ENCODE data around the gene DNAJB2.

DNAJB2 gene

DNA sequence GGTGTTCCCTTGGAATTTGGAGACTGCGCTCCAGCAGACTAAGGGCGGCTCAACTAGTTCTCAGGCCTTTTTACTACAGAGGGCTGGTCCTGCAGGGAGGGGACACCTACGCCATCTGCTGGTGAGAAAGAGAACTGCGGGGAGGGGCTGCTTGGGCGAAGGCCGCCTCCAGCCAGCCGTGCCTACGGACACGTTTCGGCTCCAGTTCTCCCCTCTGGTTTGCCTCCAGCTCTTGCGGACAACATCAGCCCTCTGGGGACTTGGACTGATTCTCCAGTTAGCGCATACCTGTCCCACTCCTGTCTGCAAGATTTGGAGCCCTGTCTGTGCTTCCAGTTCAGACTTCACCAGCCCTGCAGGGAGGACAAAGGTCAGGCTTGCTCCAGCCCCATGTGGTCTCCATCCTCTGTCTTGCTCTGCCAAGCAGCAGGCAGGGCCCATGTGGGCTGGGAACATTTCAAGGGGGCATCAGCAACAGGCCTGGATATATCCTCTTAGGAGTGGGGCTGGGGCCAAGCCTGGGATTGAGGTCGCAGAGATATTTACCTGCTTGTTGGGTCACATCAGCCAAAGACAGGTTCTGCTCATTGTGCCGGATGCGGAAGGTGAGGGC is 19.7 kb downstream of the DNAJB2 start:
- Histone ChIP-seq H3K79me2 (ENCODE audit: insufficient read depth, low read length) (no peaks in the 10 kb centered on the region), H3K4me3 (ENCODE audit: low read length, poor library complexity, severe bottlenecking) (peak overlapping the region; percentile 31), H3K27me3 (ENCODE audit: insufficient read depth, low read length, poor library complexity, severe bottlenecking) (peaks cover 12% of the 10 kb centered on the region), H3K4me2 (ENCODE audit: low read depth, low read length, poor library complexity, severe bottlenecking) (peak overlapping the region; percentile 43), H3K4me1 (ENCODE audit: insufficient read depth, low read length, poor library complexity, severe bottlenecking) (peaks cover 10% of the 10 kb centered on the region), H3F3A (ENCODE audit: low read depth) (no peaks in the 10 kb centered on the region), H2AFZ (ENCODE audit: low read length) (peak overlapping the region; percentile 38; the same call in 1 of the 2 replicates), H3K36me3 (ENCODE audit: insufficient read depth, low read length) (no peaks in the 10 kb centered on the region), H4K20me1 (ENCODE audit: insufficient read depth, low read length, poor library complexity, severe bottlenecking) (no peaks in the 10 kb centered on the region), H3K9ac (ENCODE audit: low read depth, low read length, poor library complexity, severe bottlenecking) (no peak overlapping the region), H3K9me2 (replicated peaks; ENCODE audit: low read depth, low read length) (no peaks in the 10 kb centered on the region), H3K9me3 (ENCODE audit: insufficient read depth, low read depth, low read length) (no peaks in the 10 kb centered on the region)
- TF ChIP-seq, protein P1, sequence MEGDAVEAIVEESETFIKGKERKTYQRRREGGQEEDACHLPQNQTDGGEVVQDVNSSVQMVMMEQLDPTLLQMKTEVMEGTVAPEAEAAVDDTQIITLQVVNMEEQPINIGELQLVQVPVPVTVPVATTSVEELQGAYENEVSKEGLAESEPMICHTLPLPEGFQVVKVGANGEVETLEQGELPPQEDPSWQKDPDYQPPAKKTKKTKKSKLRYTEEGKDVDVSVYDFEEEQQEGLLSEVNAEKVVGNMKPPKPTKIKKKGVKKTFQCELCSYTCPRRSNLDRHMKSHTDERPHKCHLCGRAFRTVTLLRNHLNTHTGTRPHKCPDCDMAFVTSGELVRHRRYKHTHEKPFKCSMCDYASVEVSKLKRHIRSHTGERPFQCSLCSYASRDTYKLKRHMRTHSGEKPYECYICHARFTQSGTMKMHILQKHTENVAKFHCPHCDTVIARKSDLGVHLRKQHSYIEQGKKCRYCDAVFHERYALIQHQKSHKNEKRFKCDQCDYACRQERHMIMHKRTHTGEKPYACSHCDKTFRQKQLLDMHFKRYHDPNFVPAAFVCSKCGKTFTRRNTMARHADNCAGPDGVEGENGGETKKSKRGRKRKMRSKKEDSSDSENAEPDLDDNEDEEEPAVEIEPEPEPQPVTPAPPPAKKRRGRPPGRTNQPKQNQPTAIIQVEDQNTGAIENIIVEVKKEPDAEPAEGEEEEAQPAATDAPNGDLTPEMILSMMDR (conservative IDR thresholded peaks at IDR 0.05; ENCODE audit: low read length), result peak; percentile 87
- no peak for TF ChIP-seq EZH2phosphoT487 (IDR thresholded peaks at IDR 0.05; ENCODE audit: borderline replicate concordance)

DNA sequence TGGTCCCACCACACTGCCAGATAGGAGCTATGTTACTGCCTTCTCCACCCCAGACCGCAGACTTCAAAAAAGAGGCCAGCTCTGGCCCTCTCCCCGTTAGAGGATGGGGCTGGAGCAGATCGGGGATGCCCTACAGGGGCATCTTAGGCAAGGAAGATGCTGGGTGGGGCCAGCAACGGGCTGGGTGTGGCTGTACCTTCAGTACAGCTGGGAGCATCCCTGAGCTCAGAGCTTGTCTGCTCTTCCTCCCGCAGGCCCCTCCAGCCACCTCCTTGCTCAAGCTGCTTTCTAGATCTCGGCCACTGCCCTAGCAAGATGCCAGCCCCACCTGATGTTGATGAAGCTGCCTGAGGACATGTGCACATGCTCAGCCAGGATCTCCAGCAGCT is 20.2 kb downstream of the DNAJB2 start:
- Histone ChIP-seq H3K9me2 (replicated peaks; ENCODE audit: low read depth, low read length) (no peaks in the 10 kb centered on the region), H3F3A (ENCODE audit: low read depth) (no peaks in the 10 kb centered on the region), H4K20me1 (ENCODE audit: insufficient read depth, low read length, poor library complexity, severe bottlenecking) (no peaks in the 10 kb centered on the region), H3K79me2 (ENCODE audit: insufficient read depth, low read length) (no peaks in the 10 kb centered on the region), H3K9ac (ENCODE audit: low read depth, low read length, poor library complexity, severe bottlenecking) (no peak overlapping the region), H3K9me3 (ENCODE audit: insufficient read depth, low read depth, low read length) (no peaks in the 10 kb centered on the region), H2AFZ (ENCODE audit: low read length) (no peak overlapping the region), H3K4me3 (ENCODE audit: low read length, poor library complexity, severe bottlenecking) (peak overlapping the region; percentile 31), H3K36me3 (ENCODE audit: insufficient read depth, low read length) (no peaks in the 10 kb centered on the region), H3K4me1 (ENCODE audit: insufficient read depth, low read length, poor library complexity, severe bottlenecking) (peaks cover 6% of the 10 kb centered on the region), H3K27me3 (ENCODE audit: insufficient read depth, low read length, poor library complexity, severe bottlenecking) (peaks cover 12% of the 10 kb centered on the region), H3K4me2 (ENCODE audit: low read depth, low read length, poor library complexity, severe bottlenecking) (peak overlapping the region; percentile 43)
- TF ChIP-seq EZH2phosphoT487 (IDR thresholded peaks at IDR 0.05; ENCODE audit: borderline replicate concordance), result no peak
- TF ChIP-seq, protein P1 (conservative IDR thresholded peaks at IDR 0.05; ENCODE audit: low read length), result no peak

DNA sequence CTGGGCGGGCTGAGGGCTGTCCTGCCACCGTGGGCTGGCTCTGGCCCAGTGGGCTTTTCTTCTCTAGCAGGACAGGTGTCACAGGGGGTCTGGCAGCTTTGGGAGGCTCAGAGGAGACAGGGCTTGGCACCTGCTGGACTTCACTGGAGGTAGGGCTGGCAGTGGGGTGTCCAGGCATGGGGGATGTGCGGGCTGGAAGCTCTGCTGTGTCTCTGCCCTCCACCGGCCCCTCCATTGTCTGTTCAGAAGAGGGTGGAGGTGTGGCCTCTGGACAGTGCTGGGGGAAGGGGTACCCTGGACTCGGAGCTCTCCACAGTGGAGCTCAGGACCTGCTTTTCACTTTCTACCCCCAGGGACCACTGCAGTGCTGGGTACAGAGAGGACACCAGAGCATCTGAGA is 20.9 kb downstream of the DNAJB2 start:
- Histone ChIP-seq H2AFZ (ENCODE audit: low read length) (no peak overlapping the region), H3F3A (ENCODE audit: low read depth) (no peaks in the 10 kb centered on the region), H3K79me2 (ENCODE audit: insufficient read depth, low read length) (no peaks in the 10 kb centered on the region), H3K36me3 (ENCODE audit: insufficient read depth, low read length) (no peaks in the 10 kb centered on the region), H3K4me3 (ENCODE audit: low read length, poor library complexity, severe bottlenecking) (no peak overlapping the region), H3K9ac (ENCODE audit: low read depth, low read length, poor library complexity, severe bottlenecking) (no peak overlapping the region), H3K4me2 (ENCODE audit: low read depth, low read length, poor library complexity, severe bottlenecking) (no peak overlapping the region), H3K9me3 (ENCODE audit: insufficient read depth, low read depth, low read length) (no peaks in the 10 kb centered on the region), H3K9me2 (replicated peaks; ENCODE audit: low read depth, low read length) (no peaks in the 10 kb centered on the region), H3K4me1 (ENCODE audit: insufficient read depth, low read length, poor library complexity, severe bottlenecking) (peaks cover 3% of the 10 kb centered on the region), H4K20me1 (ENCODE audit: insufficient read depth, low read length, poor library complexity, severe bottlenecking) (no peaks in the 10 kb centered on the region), H3K27me3 (ENCODE audit: insufficient read depth, low read length, poor library complexity, severe bottlenecking) (peaks cover 12% of the 10 kb centered on the region)
- TF ChIP-seq EZH2phosphoT487 (IDR thresholded peaks at IDR 0.05; ENCODE audit: borderline replicate concordance), result no peak
- TF ChIP-seq, protein P1 (conservative IDR thresholded peaks at IDR 0.05; ENCODE audit: low read length), result no peak
